HepG2 (cell line): ENCODE data around the gene SLC2A4. TPM values are rescaled to one million over a fixed set of nuclear protein-coding genes. Genes with fewer than 3 reads are reported as not detected.

Experiments
- CC2D1A ChIP-seq: sonication (generic); formaldehyde crosslinking; IDR thresholded peaks from 2 replicates; pipeline ENCODE4 v1.8.1; 2023; ENCODE audit warnings: mild to moderate bottlenecking, missing genetic modification reagents
- CCDC6 ChIP-seq: sonication (generic); formaldehyde crosslinking; IDR thresholded peaks from 2 replicates; pipeline ENCODE4 v1.8.1; 2022; ENCODE audit warnings: mild to moderate bottlenecking, missing genetic modification reagents, moderate library complexity
- DNMT3B ChIP-seq: conservative IDR thresholded peaks from 2 replicates; pipeline ENCODE4 v1.6.1; 2016; ENCODE audit warnings: missing biosample characterization, control low read depth
- EZH2 ChIP-seq: conservative IDR thresholded peaks from 2 replicates; pipeline ENCODE4 v1.6.1; 2012; ENCODE audit warnings: mild to moderate bottlenecking, low read depth, low read length, moderate library complexity
- GMEB2 ChIP-seq: IDR thresholded peaks from 2 replicates; pipeline ENCODE4 v1.6.1; 2016; ENCODE audit warnings: missing biosample characterization, missing genetic modification reagents, low read depth
- HDAC2 ChIP-seq: sonication (generic); formaldehyde crosslinking; IDR thresholded peaks from 2 replicates; pipeline ENCODE4 v1.4.0; 2020; ENCODE audit warnings: missing genetic modification reagents
- IKZF5 ChIP-seq: IDR thresholded peaks from 2 replicates; pipeline ENCODE4 v1.6.1; 2018; ENCODE audit warnings: missing genetic modification reagents, mild to moderate bottlenecking, missing compliant biosample characterization
- MTERF4 ChIP-seq: sonication (generic); formaldehyde crosslinking; IDR thresholded peaks from 2 replicates; pipeline ENCODE4 v1.8.0; 2023; ENCODE audit warnings: mild to moderate bottlenecking, missing genetic modification reagents
- NPAS2 ChIP-seq: sonication (generic); formaldehyde crosslinking; IDR thresholded peaks from 2 replicates; pipeline ENCODE4 v1.8.0; 2022; ENCODE audit warnings: mild to moderate bottlenecking, missing genetic modification reagents, borderline replicate concordance
- PHF21A ChIP-seq: sonication (generic); formaldehyde crosslinking; IDR thresholded peaks from 2 replicates; pipeline ENCODE4 v1.5.0; 2020; ENCODE audit warnings: mild to moderate bottlenecking, missing genetic modification reagents
- POLR2G ChIP-seq: fragments of 200-400 bp; formaldehyde crosslinking; IDR thresholded peaks from 2 replicates; pipeline ENCODE4 v1.6.1; 2018; ENCODE audit warnings: mild to moderate bottlenecking, low read depth, low read length, moderate library complexity
- SMARCC2 ChIP-seq: fragments of 450-650 bp; IDR thresholded peaks from 2 replicates; pipeline ENCODE4 v1.6.1; 2017; ENCODE audit warnings: antibody characterized with exemption, mild to moderate bottlenecking
- SNAPC2 ChIP-seq: sonication (generic); formaldehyde crosslinking; IDR thresholded peaks from 2 replicates; pipeline ENCODE4 v1.8.1; 2022; ENCODE audit warnings: mild to moderate bottlenecking, missing genetic modification reagents
- SRSF1 ChIP-seq: fragments of 200-400 bp; formaldehyde crosslinking; optimal IDR thresholded peaks from 2 replicates; pipeline ENCODE3; 2017; ENCODE audit warnings: mild to moderate bottlenecking, low read depth, low read length, moderate library complexity
- XRCC5 ChIP-seq: fragments of 200-400 bp; formaldehyde crosslinking; optimal IDR thresholded peaks from 2 replicates; pipeline ENCODE3; 2017; ENCODE audit warnings: mild to moderate bottlenecking, low read length
- ZMAT3 ChIP-seq: sonication (generic); formaldehyde crosslinking; conservative IDR thresholded peaks from 2 replicates; pipeline ENCODE4 v1.7.0; 2021; ENCODE audit warnings: missing genetic modification reagents
- ZNF138 ChIP-seq: sonication (generic); formaldehyde crosslinking; IDR thresholded peaks from 2 replicates; pipeline ENCODE4 v1.5.0; 2020; ENCODE audit warnings: mild to moderate bottlenecking, low read depth, missing genetic modification reagents
- ZNF317 ChIP-seq: sonication (generic); formaldehyde crosslinking; IDR thresholded peaks from 2 replicates; pipeline ENCODE4 v1.5.0; 2020; ENCODE audit warnings: mild to moderate bottlenecking, missing genetic modification reagents
- ZNF446 ChIP-seq: sonication (generic); formaldehyde crosslinking; IDR thresholded peaks from 2 replicates; pipeline ENCODE4 v1.5.0; 2020; ENCODE audit warnings: mild to moderate bottlenecking, missing genetic modification reagents
- ZNF616 ChIP-seq: sonication (generic); formaldehyde crosslinking; IDR thresholded peaks from 2 replicates; pipeline ENCODE4 v1.5.0; 2020; ENCODE audit warnings: low read depth, mild to moderate bottlenecking, missing genetic modification reagents
- ZNF841 ChIP-seq: sonication (generic); formaldehyde crosslinking; IDR thresholded peaks from 2 replicates; pipeline ENCODE4 v1.8.1; 2023; ENCODE audit warnings: missing genetic modification reagents, borderline replicate concordance
- polyA plus RNA-seq, 8 experiments: library from polyadenylated mRNA; depleted of rRNA in 3 of 8; stranded (reverse) in 7 of 8; unstranded in 1 of 8; fragments of >200 nt; fragmentation: Illumina TruSeq in 4 of 8; extraction: Trizol in 4 of 8; gene quantifications; 2 replicates each; pipeline versions ENCODE4 v1.2.1 to v1.2.3, GENCODE V29; 2011 to 2016; ENCODE audit warnings: low read depth in 4 of 8, missing spikeins in 1 of 8, mixed read lengths in 1 of 8; ENCODE audit not compliant: insufficient read depth in 1 of 8
- total RNA-seq, 5 experiments: library from RNA; depleted of rRNA; stranded (reverse); fragments of >200 nt; fragmentation: Illumina TruSeq; extraction: Trizol; gene quantifications; 2 replicates each; pipeline ENCODE4 v1.2.3, GENCODE V29; 2016; ENCODE audit warnings: low read depth in 1 of 5
- TF ChIP-seq, protein P1 (sequence below): sonication (generic); formaldehyde crosslinking; IDR thresholded peaks from 2 replicates; pipeline ENCODE4 v1.9.0; 2021; ENCODE audit warnings: missing genetic modification reagents, mild to moderate bottlenecking, borderline replicate concordance
- TF ChIP-seq, protein P2 (sequence below): sonication (generic); formaldehyde crosslinking; IDR thresholded peaks from 2 replicates; pipeline ENCODE4 v1.4.0; 2020; ENCODE audit warnings: mild to moderate bottlenecking, missing genetic modification reagents

The SLC2A4 gene
- total and polyA plus RNA-seq, 2 of the 13 experiments (the other 11 are each of a cell fraction or from before 2014, with no cell fraction given) = 4.9 to 5.8 TPM

GRCh38 chr17:7308625-7309433, 27.3 kb downstream of the SLC2A4 start (continued):
- TF ChIP-seq IKZF5 (CRISPR knock-in tag) (no peak), ZNF446 (no peak), CCDC6 (CRISPR knock-in tag) (no peak), NPAS2 (CRISPR knock-in tag) (no peak), SRSF1 (no peak), PHF21A (0 out of 2 replicates have a peak, but pooled peaks have one; percentile 35), ZNF138 (no peak), DNMT3B (CRISPR knock-in tag) (no peak; the same call in none of the 2 replicates), SNAPC2 (CRISPR knock-in tag) (no peak), XRCC5 (peak; percentile 11), HDAC2 (no peak), SMARCC2 (no peak), ZNF616 (no peak), ZNF841 (CRISPR knock-in tag) (no peak), POLR2G (peak; percentile 67), ZMAT3 (CRISPR knock-in tag) (no peak), MTERF4 (CRISPR knock-in tag) (no peak), EZH2 (no peak), CC2D1A (CRISPR knock-in tag) (no peak), GMEB2 (CRISPR knock-in tag) (no peak), ZNF317 (CRISPR knock-in tag) (no peak)
- TF ChIP-seq, protein P1, sequence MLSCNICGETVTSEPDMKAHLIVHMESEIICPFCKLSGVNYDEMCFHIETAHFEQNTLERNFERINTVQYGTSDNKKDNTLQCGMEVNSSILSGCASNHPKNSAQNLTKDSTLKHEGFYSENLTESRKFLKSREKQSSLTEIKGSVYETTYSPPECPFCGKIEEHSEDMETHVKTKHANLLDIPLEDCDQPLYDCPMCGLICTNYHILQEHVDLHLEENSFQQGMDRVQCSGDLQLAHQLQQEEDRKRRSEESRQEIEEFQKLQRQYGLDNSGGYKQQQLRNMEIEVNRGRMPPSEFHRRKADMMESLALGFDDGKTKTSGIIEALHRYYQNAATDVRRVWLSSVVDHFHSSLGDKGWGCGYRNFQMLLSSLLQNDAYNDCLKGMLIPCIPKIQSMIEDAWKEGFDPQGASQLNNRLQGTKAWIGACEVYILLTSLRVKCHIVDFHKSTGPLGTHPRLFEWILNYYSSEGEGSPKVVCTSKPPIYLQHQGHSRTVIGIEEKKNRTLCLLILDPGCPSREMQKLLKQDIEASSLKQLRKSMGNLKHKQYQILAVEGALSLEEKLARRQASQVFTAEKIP (CRISPR knock-in tag) = no peak
- TF ChIP-seq, protein P2, sequence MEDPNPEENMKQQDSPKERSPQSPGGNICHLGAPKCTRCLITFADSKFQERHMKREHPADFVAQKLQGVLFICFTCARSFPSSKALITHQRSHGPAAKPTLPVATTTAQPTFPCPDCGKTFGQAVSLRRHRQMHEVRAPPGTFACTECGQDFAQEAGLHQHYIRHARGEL = no peak
